Retinal pigment epithelial cell (primary cell): Measurements from ENCODE around the gene NKX2-8.

Experiments
- DNase-seq: peaks from one replicate; pipeline ENCODE4 v3.0.0-alpha.2; 2010; ENCODE audit warnings: low read depth
- H3K4me3 ChIP-seq: 2 replicates; pipeline ENCODE4 v1.5.1; 2011; ENCODE audit warnings: mild to moderate bottlenecking, low read length, control low read depth, moderate library complexity
- CTCF ChIP-seq: conservative IDR thresholded peaks from 2 replicates; pipeline ENCODE4 v1.5.1; 2011; ENCODE audit warnings: low read depth, low read length, control low read depth, inconsistent platforms

The NKX2-8 gene

DNA sequence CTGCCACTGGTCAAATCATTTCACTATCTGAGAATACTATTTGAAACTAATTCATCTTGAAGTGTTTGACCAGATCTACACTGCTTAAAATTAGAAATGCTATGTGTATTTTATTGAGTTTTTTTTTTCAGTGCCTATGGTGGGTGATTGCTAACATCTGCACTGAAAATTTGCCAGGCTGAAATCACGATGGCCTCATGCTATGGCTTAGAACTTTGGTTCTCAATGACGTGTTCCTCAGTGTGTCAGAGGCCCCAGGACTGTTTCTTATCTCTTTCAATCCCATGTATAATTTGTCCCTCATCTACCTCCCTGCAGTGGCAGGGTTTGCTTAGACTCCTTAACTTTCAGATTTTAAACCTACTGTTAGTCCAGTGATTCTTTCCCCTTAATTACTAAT lies 36.2 kb upstream of the NKX2-8 start:
- no peak for DNase-seq
- no peak for TF ChIP-seq CTCF
- no peak overlapping the region for H3K4me3 ChIP-seq

GRCh38 chr14:36617824-36618223 lies 35.4 kb upstream of the NKX2-8 start:
- DNase-seq, result no peak
- H3K4me3 ChIP-seq, result no peak overlapping the region
- TF ChIP-seq CTCF, result no peak

DNA sequence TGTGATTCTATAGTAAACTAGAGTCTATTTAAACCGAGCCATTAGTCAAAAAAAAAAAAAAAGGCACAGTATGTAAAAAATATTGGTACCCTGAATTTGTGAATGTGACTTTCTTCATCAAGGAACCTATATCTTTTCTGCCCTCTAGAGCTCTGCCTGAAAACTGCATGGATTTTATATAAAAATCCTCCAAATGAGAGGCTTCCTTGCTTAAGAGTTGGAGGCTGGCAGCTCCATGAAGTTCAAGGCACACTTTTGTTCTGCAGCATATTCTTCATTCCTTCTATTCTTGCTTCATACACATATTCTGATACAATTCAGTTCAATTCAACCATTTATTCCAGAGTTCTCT lies 23.1 kb upstream of the NKX2-8 start:
- H3K4me3 ChIP-seq, result no peak overlapping the region
- no peak for TF ChIP-seq CTCF
- DNase-seq, result no peak

- peak; percentile 12 for DNase-seq
- TF ChIP-seq CTCF, result peak; percentile 85
- no peak overlapping the region for H3K4me3 ChIP-seq
These were observed 22.5 kb upstream of the NKX2-8 start for GRCh38 chr14:36604757-36605505.

- no peak for TF ChIP-seq CTCF
- no peak overlapping the region for H3K4me3 ChIP-seq
- DNase-seq, result no peak
These were observed 18.0 kb upstream of the NKX2-8 start for GRCh38 chr14:36600431-36600830.

GRCh38 chr14:36591482-36591881 lies 9.1 kb upstream of the NKX2-8 start:
- H3K4me3 ChIP-seq, result no peak overlapping the region
- no peak for TF ChIP-seq CTCF
- no peak for DNase-seq

DNA sequence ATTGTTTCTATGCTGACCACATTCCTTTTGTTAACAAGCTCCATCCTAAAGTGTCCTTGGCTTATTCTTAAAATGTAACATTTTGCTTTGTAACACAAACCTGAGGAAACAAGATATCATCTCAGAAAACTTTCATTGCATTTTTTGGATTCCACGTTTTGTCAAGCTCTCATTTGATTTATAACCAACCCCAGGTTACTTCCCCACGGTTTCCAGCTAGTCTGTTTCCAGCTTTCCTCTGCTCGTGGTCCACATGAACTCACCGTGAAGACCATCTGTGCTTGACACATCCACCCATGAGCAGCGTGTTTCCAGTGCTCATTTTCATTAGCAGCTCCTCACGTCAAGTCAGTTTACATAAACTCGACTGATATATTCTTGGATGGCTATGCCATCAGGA lies 6.4 kb upstream of the NKX2-8 start:
- no peak for DNase-seq
- TF ChIP-seq CTCF, result no peak
- H3K4me3 ChIP-seq, result no peak overlapping the region
